Hepatocyte (in vitro differentiated cells): ENCODE measurements around the gene SLC26A8. TPM values are rescaled to one million over a fixed set of nuclear protein-coding genes. Genes with fewer than 3 reads are reported as not detected.
"Not testable (repeated sequence)": the region's sequence is repeated elsewhere in the genome, so short reads cannot be mapped to it uniquely, and the experiment has no call there.

Experiments used
- DNase-seq: peaks from one replicate; pipeline ENCODE4 v3.0.0-alpha.2; 2016; ENCODE audit warnings: low spot score
- H2AFZ ChIP-seq: fragments of 200-600 bp; sonication (generic); 2 replicates; pipeline ENCODE4 v1.6.0; 2016; ENCODE audit warnings: antibody characterized with exemption, mild to moderate bottlenecking
- H3K27ac ChIP-seq: fragments of 200-600 bp; sonication (generic); 2 replicates; pipeline ENCODE4 v1.5.1; 2016; ENCODE audit warnings: mild to moderate bottlenecking
- H3K27me3 ChIP-seq: fragments of 200-600 bp; sonication (generic); 2 replicates; pipeline ENCODE4 v1.6.1; 2016
- H3K36me3 ChIP-seq: fragments of 200-600 bp; sonication (generic); replicated peaks from 2 replicates; pipeline ENCODE4 v1.5.1; 2016; ENCODE audit warnings: low read depth; ENCODE audit not compliant: insufficient read depth
- H3K4me1 ChIP-seq: fragments of 200-600 bp; sonication (generic); 2 replicates; pipeline ENCODE4 v1.5.1; 2016; ENCODE audit warnings: mild to moderate bottlenecking, moderate library complexity; ENCODE audit not compliant: insufficient read depth
- H3K4me2 ChIP-seq: fragments of 200-600 bp; sonication (generic); 2 replicates; pipeline ENCODE4 v1.6.0; 2016
- H3K4me3 ChIP-seq: fragments of 200-600 bp; sonication (generic); 2 replicates; pipeline ENCODE4 v1.5.1; 2016; ENCODE audit warnings: mild to moderate bottlenecking
- H3K79me2 ChIP-seq: fragments of 200-600 bp; sonication (generic); 2 replicates; pipeline ENCODE4 v1.6.0; 2017; ENCODE audit warnings: mild to moderate bottlenecking
- H3K9me2 ChIP-seq: fragments of 200-600 bp; sonication (generic); replicated peaks from 2 replicates; pipeline ENCODE4 v1.6.0; 2017; ENCODE audit warnings: mild to moderate bottlenecking; ENCODE audit not compliant: insufficient read depth
- H3K9me3 ChIP-seq: fragments of 200-600 bp; sonication (generic); 2 replicates; pipeline ENCODE4 v1.5.1; 2016; ENCODE audit warnings: low read depth, mild to moderate bottlenecking
- H4K20me1 ChIP-seq: fragments of 200-600 bp; sonication (generic); 2 replicates; pipeline ENCODE4 v1.6.0; 2016; ENCODE audit warnings: mild to moderate bottlenecking; ENCODE audit not compliant: insufficient read depth, poor library complexity, severe bottlenecking
- CTCF ChIP-seq: fragments of 200-600 bp; sonication (generic); IDR thresholded peaks from 2 replicates; pipeline ENCODE4 v1.5.1; 2016; ENCODE audit warnings: antibody characterized with exemption, mild to moderate bottlenecking; ENCODE audit not compliant: poor library complexity
- EZH2 ChIP-seq: fragments of 200-600 bp; sonication (generic); IDR thresholded peaks from 2 replicates; pipeline ENCODE4 v1.6.1; 2016; ENCODE audit warnings: antibody characterized with exemption, mild to moderate bottlenecking, borderline replicate concordance
- EZH2phosphoT487 ChIP-seq: fragments of 200-600 bp; sonication (generic); IDR thresholded peaks from one replicate; pipeline ENCODE4 v1.6.1; 2018; ENCODE audit warnings: antibody characterized with exemption, mild to moderate bottlenecking, low read depth, moderate library complexity; ENCODE audit not compliant: unreplicated experiment, severe bottlenecking
- WGBS: methylation state at CpG from one replicate; pipeline ENCODE4 v1.1.6; 2016; ENCODE audit warnings: low lambda C conversion rate; ENCODE audit errors: missing lambda C conversion rate; 5-methylcytosine and 5-hydroxymethylcytosine counted together
- polyA plus RNA-seq: library from polyadenylated mRNA; unstranded; fragments of >200 nt; fragmentation: Nextera tagmentation; extraction: Ambion mirVana; gene quantifications from 2 replicates; pipeline ENCODE4 v1.2.1, GENCODE V29; 2016
- total RNA-seq: library from RNA; depleted of rRNA; stranded (reverse); fragments of >200 nt; gene quantifications from 2 replicates; pipeline ENCODE4 v1.2.3, GENCODE V29; 2014

SLC26A8 gene
- total and polyA plus RNA-seq, 2 experiments from 2014 or later: not detected

DNA sequence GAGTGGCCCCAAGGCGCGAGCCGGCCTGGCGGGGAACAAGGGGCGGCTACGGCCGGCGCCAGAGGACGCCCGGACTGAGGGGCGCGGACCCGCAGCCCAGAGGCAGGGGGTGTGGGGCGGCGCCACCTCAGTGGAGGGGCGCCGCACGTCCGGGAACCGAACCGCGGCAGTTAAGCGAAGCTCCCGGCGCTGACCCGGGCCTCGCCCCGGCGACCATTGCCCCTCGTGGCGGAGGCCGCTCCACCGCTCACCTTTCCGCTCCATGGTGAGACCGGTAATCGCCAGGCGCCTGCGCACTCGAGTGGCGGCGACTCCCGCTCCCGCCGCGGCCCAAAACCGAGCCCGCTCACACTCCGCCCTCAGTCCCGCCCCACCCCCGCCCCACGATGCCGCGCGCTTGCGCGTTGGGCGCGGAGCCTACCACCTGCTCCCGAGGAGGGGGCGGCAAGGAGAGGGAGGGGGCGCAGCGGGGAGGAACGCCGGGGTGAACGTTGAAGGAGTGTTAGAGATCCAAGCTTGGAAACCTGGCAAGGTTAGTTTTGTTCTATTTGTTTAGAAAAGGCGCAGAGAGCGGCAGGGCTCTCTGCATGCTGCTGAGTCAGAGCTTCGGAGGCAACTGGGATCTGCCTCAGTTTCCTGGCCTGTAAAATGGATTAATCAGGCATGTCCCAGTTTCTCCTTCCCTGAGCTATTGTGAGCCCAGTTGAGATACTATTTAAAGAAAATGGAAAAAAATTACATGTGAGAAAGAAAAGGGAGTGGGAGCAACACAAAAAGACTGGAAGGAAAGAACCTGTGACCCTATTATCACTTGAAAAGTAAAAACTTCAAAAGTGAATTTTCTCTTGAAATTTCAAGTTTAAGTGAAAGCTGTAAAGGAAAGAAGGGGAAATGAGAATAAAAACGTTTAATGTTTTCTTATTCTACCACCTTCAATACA is 103.4 kb downstream of the SLC26A8 start, which contains the start of gene SRPK1:
SRPK1 (minus strand) TSS at position 306 of the 940 bp plus-strand sequence; CDS start at position 264, 42 bp downstream.
- no peaks in the 10 kb centered on the region for H3K9me3 ChIP-seq
- peaks cover 42% of the 10 kb centered on the region for H3K79me2 ChIP-seq
- H3K27me3 ChIP-seq: no peaks in the 10 kb centered on the region
- no peak for TF ChIP-seq EZH2phosphoT487
- no peak for TF ChIP-seq EZH2
- TF ChIP-seq CTCF: no peak
- H4K20me1 ChIP-seq: peaks cover 16% of the 10 kb centered on the region
- H3K27ac ChIP-seq: peak within 1 kb of the TSS; percentile 83
- H2AFZ ChIP-seq: peak within 1 kb of the TSS; percentile 92
- H3K36me3 ChIP-seq: no peaks in the 10 kb centered on the region
- WGBS: 8% methylated on average over 4 of the region's 69 CpGs
- H3K4me1 ChIP-seq: peaks cover 26% of the 10 kb centered on the region
- H3K4me3 ChIP-seq: peak within 1 kb of the TSS; percentile 65
- peak within 1 kb of the TSS; percentile 99 for H3K4me2 ChIP-seq
- H3K9me2 ChIP-seq: no peaks in the 10 kb centered on the region
- DNase-seq: peak; percentile 96

GRCh38 chr6:35919827-35920751 is 104.4 kb downstream of the SLC26A8 start:
- H3K9me2 ChIP-seq: no peaks in the 10 kb centered on the region
- H3K79me2 ChIP-seq: peaks cover 52% of the 10 kb centered on the region
- DNase-seq: peak; percentile 71
- H4K20me1 ChIP-seq: peaks cover 16% of the 10 kb centered on the region
- H3K4me1 ChIP-seq: peaks cover 26% of the 10 kb centered on the region
- peak overlapping the region; percentile 92 for H2AFZ ChIP-seq
- H3K9me3 ChIP-seq: no peaks in the 10 kb centered on the region
- peak overlapping the region; percentile 83 for H3K27ac ChIP-seq
- peak overlapping the region; percentile 99 for H3K4me2 ChIP-seq
- under 1% methylated on average over 30 of the region's 50 CpGs for WGBS
- TF ChIP-seq CTCF (no peak), EZH2 (no peak), EZH2phosphoT487 (no peak)
- peak overlapping the region; percentile 65 for H3K4me3 ChIP-seq
- H3K27me3 ChIP-seq: no peaks in the 10 kb centered on the region
- no peaks in the 10 kb centered on the region for H3K36me3 ChIP-seq

DNA sequence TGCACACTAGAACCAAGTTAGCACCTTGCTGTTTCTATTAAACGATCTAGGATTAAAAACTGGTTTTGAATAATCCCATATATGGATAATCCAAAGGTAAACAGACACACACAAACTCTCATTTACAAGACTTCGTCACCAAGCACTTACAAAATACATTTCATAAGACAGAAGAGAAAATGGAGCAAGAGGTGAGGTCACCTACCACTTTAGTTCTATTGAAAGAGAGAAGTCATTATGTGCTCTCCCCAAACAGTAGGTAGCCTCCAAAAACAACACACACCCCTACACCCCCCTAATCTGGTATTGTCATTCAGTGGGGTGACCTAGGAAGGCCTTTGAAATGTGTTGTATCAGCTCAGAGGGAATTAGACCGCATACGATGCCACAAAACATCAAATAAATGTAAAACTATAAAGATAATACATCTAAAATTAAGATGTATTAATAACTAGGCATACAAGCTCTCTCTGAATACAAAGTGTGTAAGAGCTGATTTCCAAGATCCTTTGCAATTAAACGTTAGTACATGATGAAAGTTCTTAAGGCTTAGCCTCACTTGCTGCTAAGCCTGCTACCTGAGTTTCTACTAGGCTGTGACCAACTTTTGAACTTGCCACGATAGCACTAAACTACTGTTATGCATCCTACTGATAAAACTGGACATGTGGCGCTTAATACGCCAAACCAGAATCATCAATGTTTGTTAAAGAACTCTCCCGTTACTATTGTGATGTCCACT is 105.2 kb downstream of the SLC26A8 start:
- peaks cover 60% of the 10 kb centered on the region for H3K79me2 ChIP-seq
- 10% methylated on average over 9 of the region's 9 CpGs for WGBS
- peak; percentile 19 for DNase-seq

DNA sequence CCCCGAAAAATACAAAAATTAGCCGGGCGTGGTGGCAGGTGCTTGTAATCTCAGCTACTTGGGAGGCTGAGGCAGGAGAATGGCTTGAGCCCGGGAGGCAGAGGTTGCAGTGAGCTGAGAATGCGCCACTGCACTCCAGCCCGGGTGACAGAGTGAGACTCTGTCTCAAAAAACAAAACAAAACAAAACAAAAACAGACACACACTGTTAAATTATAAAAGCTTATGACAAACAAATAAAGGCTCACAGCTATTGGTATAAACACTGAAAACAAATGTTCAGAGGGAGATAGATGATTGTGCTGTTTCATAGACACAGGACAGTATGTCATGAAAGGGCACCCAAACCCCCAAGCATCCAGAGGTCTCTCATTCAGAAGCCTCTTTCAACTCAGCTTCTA is 107.5 kb downstream of the SLC26A8 start:
- H4K20me1 ChIP-seq: peaks cover 16% of the 10 kb centered on the region
- H3K4me2 ChIP-seq: peak overlapping the region; percentile 99
- DNase-seq, H3K36me3 ChIP-seq, H3K9me2 ChIP-seq, H3K27me3 ChIP-seq, H3K4me3 ChIP-seq, H3K9me3 ChIP-seq, H2AFZ ChIP-seq, H3K27ac ChIP-seq: not testable (repeated sequence)
- H3K4me1 ChIP-seq: peaks cover 22% of the 10 kb centered on the region
- whole genome bisulfite sequencing: 90% methylated on average over 6 of the region's 6 CpGs
- H3K79me2 ChIP-seq: peaks cover 84% of the 10 kb centered on the region

More for the DNA sequence above, 105.2 kb downstream of the SLC26A8 start:
- no peaks in the 10 kb centered on the region for H3K9me3 ChIP-seq
- H3K27ac ChIP-seq: peak overlapping the region; percentile 83
- no peaks in the 10 kb centered on the region for H3K36me3 ChIP-seq
- peak overlapping the region; percentile 65 for H3K4me3 ChIP-seq
- peak overlapping the region; percentile 92 for H2AFZ ChIP-seq
- H3K4me2 ChIP-seq: peak overlapping the region; percentile 99
- TF ChIP-seq EZH2: no peak
- TF ChIP-seq EZH2phosphoT487: no peak
- TF ChIP-seq CTCF: no peak
- H4K20me1 ChIP-seq: peaks cover 16% of the 10 kb centered on the region
- H3K9me2 ChIP-seq: no peaks in the 10 kb centered on the region
- peaks cover 26% of the 10 kb centered on the region for H3K4me1 ChIP-seq
- no peaks in the 10 kb centered on the region for H3K27me3 ChIP-seq
